Measurements from ENCODE around the gene PDXDC1.
"Not testable (repeated sequence)": the region's sequence is repeated elsewhere in the genome, so short reads cannot be mapped to it uniquely, and the experiment has no call there.

GRCh38 chr16:14973785-14974322 lies 972 bp upstream of the PDXDC1 start:
- TF ChIP-seq CTCF (IDR thresholded peaks at IDR 0.05); EZH2 (IDR thresholded peaks at IDR 0.05; ENCODE audit: borderline replicate concordance, insufficient read depth, low read depth, low read length, poor library complexity, severe bottlenecking): not testable (repeated sequence)

All from B cell (primary cell).